Esophagus muscularis mucosa (tissue), 4 donors: ENCODE measurements around the gene NINJ1. TPM values are rescaled to one million over a fixed set of nuclear protein-coding genes. Genes with fewer than 3 reads are reported as not detected.

Source experiments
- DNase-seq: peaks from one replicate; pipeline ENCODE4 v3.0.0-alpha.2; 2017; ENCODE audit errors: extremely low spot score
- H3K27ac ChIP-seq, 4 donors: fragments of 200-600 bp; sonication (generic); replicated peaks in 1 of 4; 1 replicate in 3 of 4; 2 replicates in 1 of 4; pipeline ENCODE4 v1.5.1; 2016 to 2019; ENCODE audit warnings: mild to moderate bottlenecking in 1 of 4
- H3K27me3 ChIP-seq, 4 donors: fragments of 200-600 bp; sonication (generic); one replicate each; pipeline versions ENCODE4 v1.5.1 to v1.6.0; 2016 to 2019
- H3K36me3 ChIP-seq, 4 donors: fragments of 200-600 bp; sonication (generic); one replicate each; pipeline ENCODE4 v1.5.1; 2016 to 2019
- H3K4me1 ChIP-seq, 4 donors: fragments of 200-600 bp; sonication (generic); one replicate each; pipeline ENCODE4 v1.5.1; 2016 to 2019
- H3K4me3 ChIP-seq, 4 donors: fragments of 200-600 bp; sonication (generic); 1 replicate in 2 of 4; 2 replicates in 2 of 4; pipeline ENCODE4 v1.5.1; 2016 to 2019; ENCODE audit warnings: mild to moderate bottlenecking in 4 of 4, moderate library complexity in 1 of 4
- H3K9me3 ChIP-seq, 4 donors: fragments of 200-600 bp; sonication (generic); 1 replicate in 3 of 4; 2 replicates in 1 of 4; pipeline ENCODE4 v1.5.1; 2016 to 2019
- EP300 ChIP-seq: sonication (generic); formaldehyde crosslinking; IDR thresholded peaks from one replicate; pipeline ENCODE4 v1.6.1; 2017; ENCODE audit warnings: antibody characterized with exemption
- POLR2A ChIP-seq: fragments of 450-650 bp; IDR thresholded peaks from one replicate; pipeline ENCODE4 v1.6.1; 2017; ENCODE audit warnings: antibody characterized with exemption, moderate library complexity, mild to moderate bottlenecking, low read depth
- POLR2AphosphoS5 ChIP-seq, 2 donors: sonication (generic); formaldehyde crosslinking; IDR thresholded peaks; one replicate each; pipeline ENCODE4 v1.6.1; 2017; ENCODE audit warnings: antibody characterized with exemption in 2 of 2
- whole genome bisulfite sequencing: methylation state at CpG from one replicate; pipeline ENCODE4 v1.1.5; 2018; 5-methylcytosine and 5-hydroxymethylcytosine counted together
- intact Hi-C: fragments of 100-400 bp; cut with DNase I; formaldehyde crosslinking; loops from one replicate; pipeline ENCODE4 v1.15.1; 2023
- total RNA-seq, 4 donors: library from RNA; depleted of rRNA; stranded (reverse); fragments of >200 nt; gene quantifications; one replicate each; pipeline versions ENCODE4 v1.1.0 to v1.2.1, GENCODE V29; 2016
- TF ChIP-seq, protein P1 (sequence below), 3 experiments: fragments of 200-600 bp in 2 of 3; fragments of 450-650 bp in 1 of 3; sonication (generic) in 2 of 3; IDR thresholded peaks; one replicate each; pipeline ENCODE4 v1.5.1; 2017 to 2019; ENCODE audit warnings: antibody characterized with exemption in 3 of 3, mild to moderate bottlenecking in 2 of 3, moderate library complexity in 1 of 3

NINJ1 gene
- total RNA-seq, 4 donors from 2014 or later: 69.3 to 90.6 (median 72.7) TPM

DNA sequence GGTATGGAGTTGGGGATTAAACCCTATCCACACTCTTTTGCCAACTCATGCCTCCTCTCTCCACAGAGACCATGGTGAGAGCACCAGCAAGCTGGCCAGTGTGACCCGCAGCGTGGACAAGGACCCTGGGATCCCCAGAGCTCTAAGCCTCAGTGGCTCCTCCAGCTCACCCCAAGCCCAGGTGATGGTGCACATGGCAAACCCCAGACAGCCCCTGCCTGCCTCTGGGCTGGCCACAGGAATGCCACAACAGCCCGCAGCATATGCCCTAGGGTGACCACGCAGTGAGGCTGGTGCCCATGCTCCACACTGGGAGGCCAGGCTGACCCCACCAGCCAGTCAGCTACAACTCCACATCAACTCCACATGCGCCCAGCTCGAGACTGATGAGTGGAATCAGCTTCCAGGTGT, 49.6 kb downstream of the NINJ1 start:
- intact Hi-C loops: loop anchor here (10.0 kb wide), 1 partner anchor 80 kb away; no protein-coding TSS in a partner anchor
- no peak for TF ChIP-seq POLR2AphosphoS5 (IDR thresholded peaks at IDR 0.05)
- no peaks in the 10 kb centered on the region for H3K27me3 ChIP-seq
- 100% methylated on average over 3 of the region's 6 CpGs for WGBS
- H3K36me3 ChIP-seq: no peaks in the 10 kb centered on the region
- no peak for DNase-seq
- no peak overlapping the region for H3K4me3 ChIP-seq
- H3K9me3 ChIP-seq: no peaks in the 10 kb centered on the region
- H3K4me1 ChIP-seq: no peaks in the 10 kb centered on the region
- no peak overlapping the region for H3K27ac ChIP-seq

DNA sequence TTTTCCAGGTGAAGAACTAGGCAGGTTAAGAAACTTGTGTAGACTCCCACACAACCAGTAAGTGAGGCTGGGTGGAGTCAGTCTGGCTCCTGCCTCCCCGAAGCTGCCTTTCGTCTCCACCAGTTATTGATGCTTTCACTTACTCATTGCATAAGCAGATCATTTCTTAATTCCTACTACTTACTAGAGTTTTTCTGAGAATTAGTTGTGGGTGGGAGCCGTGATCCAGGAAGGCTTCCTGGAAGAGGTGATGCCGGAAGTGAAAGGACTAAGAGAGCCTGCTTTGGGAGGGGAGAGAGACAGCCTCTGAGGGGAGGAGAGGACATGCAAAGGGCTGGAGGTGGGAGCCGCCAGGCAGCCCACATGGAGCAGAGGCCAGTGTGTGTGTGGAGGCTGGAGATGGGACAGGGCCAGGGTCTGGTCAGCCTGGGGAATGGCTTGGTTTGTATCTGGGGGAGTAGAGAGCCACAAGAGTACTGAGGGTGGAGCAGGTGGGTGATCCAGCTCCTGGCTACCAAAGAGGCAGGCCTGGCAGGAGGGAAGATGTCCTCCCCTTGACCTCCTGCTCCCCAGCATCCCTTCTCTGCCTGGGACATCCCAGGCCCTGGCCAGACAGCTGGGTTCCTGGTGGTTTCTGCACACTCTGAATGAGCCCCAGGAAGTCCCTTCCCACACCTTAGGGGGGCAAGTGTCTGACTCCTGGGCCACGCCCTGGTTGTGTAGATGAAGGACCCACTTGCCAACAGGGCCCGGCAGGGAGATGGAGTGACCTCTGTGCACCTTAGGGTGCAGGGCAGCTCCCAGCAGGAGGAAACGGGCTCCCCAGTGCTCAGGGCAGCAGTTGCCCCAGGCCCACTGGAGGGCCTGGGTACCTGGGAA, 50.2 kb downstream of the NINJ1 start:
- no peak for DNase-seq
- 76% methylated on average over 8 of the region's 8 CpGs for WGBS
- Histone ChIP-seq H3K27ac (no peak overlapping the region), H3K27me3 (no peaks in the 10 kb centered on the region), H3K9me3 (no peaks in the 10 kb centered on the region), H3K4me3 (no peak overlapping the region), H3K36me3 (no peaks in the 10 kb centered on the region), H3K4me1 (no peaks in the 10 kb centered on the region)
- intact Hi-C loops: loop anchor here (10.0 kb wide), 1 partner anchor 79 kb away; no protein-coding TSS in a partner anchor
- no peak for TF ChIP-seq EP300
- TF ChIP-seq, protein P1, sequence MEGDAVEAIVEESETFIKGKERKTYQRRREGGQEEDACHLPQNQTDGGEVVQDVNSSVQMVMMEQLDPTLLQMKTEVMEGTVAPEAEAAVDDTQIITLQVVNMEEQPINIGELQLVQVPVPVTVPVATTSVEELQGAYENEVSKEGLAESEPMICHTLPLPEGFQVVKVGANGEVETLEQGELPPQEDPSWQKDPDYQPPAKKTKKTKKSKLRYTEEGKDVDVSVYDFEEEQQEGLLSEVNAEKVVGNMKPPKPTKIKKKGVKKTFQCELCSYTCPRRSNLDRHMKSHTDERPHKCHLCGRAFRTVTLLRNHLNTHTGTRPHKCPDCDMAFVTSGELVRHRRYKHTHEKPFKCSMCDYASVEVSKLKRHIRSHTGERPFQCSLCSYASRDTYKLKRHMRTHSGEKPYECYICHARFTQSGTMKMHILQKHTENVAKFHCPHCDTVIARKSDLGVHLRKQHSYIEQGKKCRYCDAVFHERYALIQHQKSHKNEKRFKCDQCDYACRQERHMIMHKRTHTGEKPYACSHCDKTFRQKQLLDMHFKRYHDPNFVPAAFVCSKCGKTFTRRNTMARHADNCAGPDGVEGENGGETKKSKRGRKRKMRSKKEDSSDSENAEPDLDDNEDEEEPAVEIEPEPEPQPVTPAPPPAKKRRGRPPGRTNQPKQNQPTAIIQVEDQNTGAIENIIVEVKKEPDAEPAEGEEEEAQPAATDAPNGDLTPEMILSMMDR (IDR thresholded peaks at IDR 0.05): no peak
- no peak for TF ChIP-seq POLR2AphosphoS5 (IDR thresholded peaks at IDR 0.05)
- no peak for TF ChIP-seq POLR2A

DNA sequence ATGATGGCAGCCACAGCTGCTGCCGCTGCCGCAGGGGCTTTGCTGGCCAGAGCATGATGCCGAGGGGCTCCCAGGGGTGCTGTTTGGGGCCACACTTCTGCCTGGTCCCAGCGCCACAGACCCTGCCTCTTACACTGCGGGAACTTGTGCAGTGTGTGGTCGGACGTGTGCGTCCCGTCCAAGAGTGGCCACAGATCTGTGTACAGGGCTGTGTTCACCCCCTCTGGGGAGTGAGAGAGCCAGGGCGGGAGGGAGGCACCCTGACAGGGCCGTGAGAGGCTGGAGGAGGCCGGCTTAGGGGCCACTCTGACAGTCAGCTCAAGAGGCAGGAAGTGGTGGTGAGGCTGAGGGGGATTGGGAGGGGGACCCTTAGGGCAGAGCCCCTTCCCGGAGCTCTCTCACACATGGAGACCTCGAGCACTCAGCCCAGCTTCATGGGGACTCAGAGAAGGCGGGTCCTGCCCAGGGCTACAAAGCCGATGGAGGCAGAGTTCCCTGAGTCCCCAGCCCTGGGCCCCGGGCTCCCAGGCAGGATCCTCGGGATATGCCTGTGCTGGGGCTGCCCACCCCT, 51.1 kb downstream of the NINJ1 start:
- Histone ChIP-seq H3K4me3 (no peak overlapping the region), H3K4me1 (no peaks in the 10 kb centered on the region), H3K27ac (no peak overlapping the region), H3K27me3 (no peaks in the 10 kb centered on the region), H3K36me3 (no peaks in the 10 kb centered on the region), H3K9me3 (no peaks in the 10 kb centered on the region)
- WGBS: 62% methylated on average over 11 of the region's 18 CpGs
- DNase-seq: no peak
- TF ChIP-seq POLR2AphosphoS5 (IDR thresholded peaks at IDR 0.05) (no peak), POLR2A (no peak)
- TF ChIP-seq, protein P1 (IDR thresholded peaks at IDR 0.05): no peak
- intact Hi-C loops: loop anchor here (10.0 kb wide), 1 partner anchor 78 kb away; no protein-coding TSS in a partner anchor

DNA sequence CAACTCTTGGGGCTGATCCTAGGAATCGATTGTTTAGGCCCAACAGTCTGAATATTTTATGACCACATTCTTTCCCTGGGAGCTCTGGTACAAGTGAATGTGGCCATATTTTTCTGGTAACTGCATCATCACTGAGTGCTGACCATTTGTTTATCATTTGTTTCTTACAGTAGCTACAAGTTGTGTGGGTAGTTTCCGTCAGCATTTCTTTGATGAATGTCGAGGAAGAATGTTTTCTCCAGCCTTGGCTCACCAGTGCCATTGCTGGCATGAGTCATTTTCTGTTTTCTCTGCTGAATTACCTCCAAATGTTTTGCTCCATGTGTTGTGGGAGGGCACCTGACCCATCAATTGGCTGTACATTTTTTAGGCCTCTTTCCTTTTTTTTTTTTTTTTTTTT, 52.1 kb downstream of the NINJ1 start:
- TF ChIP-seq, protein P1 (IDR thresholded peaks at IDR 0.05): no peak
- Histone ChIP-seq H3K36me3 (no peaks in the 10 kb centered on the region), H3K9me3 (no peaks in the 10 kb centered on the region), H3K4me1 (no peaks in the 10 kb centered on the region), H3K27ac (no peak overlapping the region), H3K4me3 (no peak overlapping the region), H3K27me3 (no peaks in the 10 kb centered on the region)
- intact Hi-C loops: loop anchor here (10.0 kb wide), 1 partner anchor 77 kb away; no protein-coding TSS in a partner anchor
- WGBS: 54% methylated on average over 3 of the region's 3 CpGs
- DNase-seq: no peak

DNA sequence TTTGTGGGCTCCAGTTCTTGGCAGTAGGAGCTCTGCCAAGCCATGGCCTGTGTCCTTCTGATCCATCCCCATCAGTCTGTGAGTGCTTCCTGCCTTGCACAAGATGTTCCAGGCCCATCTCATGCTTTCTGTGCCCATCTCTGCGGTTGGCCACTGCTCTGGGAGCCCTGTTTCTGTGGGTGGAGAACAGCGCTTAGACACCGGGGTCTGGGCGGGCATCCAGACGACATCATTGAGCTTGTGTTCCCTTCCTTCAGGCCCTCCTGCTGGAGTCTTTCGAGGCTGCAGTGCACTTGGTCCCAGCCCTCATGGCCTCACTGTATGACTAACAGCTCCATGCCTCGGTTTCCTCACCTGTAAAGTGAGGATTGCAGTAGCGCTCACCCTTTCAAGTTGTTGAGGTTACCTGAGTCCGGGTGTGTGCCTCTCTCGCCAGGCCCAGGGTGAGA, 52.9 kb downstream of the NINJ1 start:
- no peak overlapping the region for H3K4me3 ChIP-seq
- WGBS: 80% methylated on average over 10 of the region's 10 CpGs
- H3K27me3 ChIP-seq: no peaks in the 10 kb centered on the region
- intact Hi-C loops: loop anchor here (10.0 kb wide), 1 partner anchor 76 kb away; no protein-coding TSS in a partner anchor
- no peak overlapping the region for H3K27ac ChIP-seq
- TF ChIP-seq, protein P1 (IDR thresholded peaks at IDR 0.05): no peak
- TF ChIP-seq POLR2AphosphoS5 (IDR thresholded peaks at IDR 0.05) (no peak), POLR2A (no peak), EP300 (no peak)
- no peak for DNase-seq
- no peaks in the 10 kb centered on the region for H3K4me1 ChIP-seq
- no peaks in the 10 kb centered on the region for H3K36me3 ChIP-seq
- H3K9me3 ChIP-seq: no peaks in the 10 kb centered on the region
